Tongue (tissue), 2 donors: ENCODE measurements around the gene MATN4. TPM values are rescaled to one million over a fixed set of nuclear protein-coding genes. Genes with fewer than 3 reads are reported as not detected.

Experiments used
- DNase-seq: peaks from one replicate; pipeline ENCODE4 v3.0.0-alpha.2; 2015
- total RNA-seq: library from RNA; depleted of rRNA; stranded (reverse); fragments of >200 nt; gene quantifications from one replicate; pipeline ENCODE4 v1.2.3, GENCODE V29; 2014

The MATN4 gene
- total RNA-seq, 1 donor from 2014 or later = 1.1 TPM

DNA sequence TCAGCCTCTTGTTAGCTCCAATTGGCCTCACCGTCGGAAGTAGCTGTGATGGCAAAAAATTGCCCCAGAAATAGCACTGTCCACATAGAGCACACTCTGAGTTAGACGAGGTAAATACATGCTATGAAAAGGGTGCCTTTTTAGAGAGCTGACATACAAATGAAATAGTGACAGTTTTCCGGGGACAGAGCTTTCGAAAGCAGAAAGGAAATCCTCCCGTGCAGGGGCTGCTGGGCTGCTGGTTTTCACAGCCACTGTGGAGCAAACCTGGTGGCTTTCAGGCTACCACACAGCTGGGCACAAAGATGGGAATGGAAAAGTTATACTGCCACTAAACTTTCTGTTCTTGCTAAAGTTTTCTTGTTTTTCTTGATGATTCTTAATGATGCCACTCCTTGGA is 62.0 kb downstream of the MATN4 start:
- DNase-seq = no peak

Other genes with a start within 250 kb of the MATN4 start
- 1.1 TPM for gene KCNS1, start 207.2 kb downstream of the MATN4 start, total RNA-seq
- gene WFDC5, start 193.1 kb downstream of the MATN4 start, total RNA-seq = not detected
- gene WFDC12, start 183.8 kb downstream of the MATN4 start, total RNA-seq = not detected
- not detected for gene PI3, start 133.4 kb downstream of the MATN4 start, total RNA-seq
- gene SEMG1, start 101.3 kb downstream of the MATN4 start, total RNA-seq = not detected
- gene SEMG2, start 86.9 kb downstream of the MATN4 start, total RNA-seq = not detected
- 181 TPM for gene SLPI, start 53.7 kb downstream of the MATN4 start, total RNA-seq
- not detected for gene RBPJL, start 1.5 kb downstream of the MATN4 start, total RNA-seq
- gene SDC4, start 40.1 kb upstream of the MATN4 start, total RNA-seq = 26.9 TPM
- 20.0 TPM for gene SYS1, start 54.9 kb upstream of the MATN4 start, total RNA-seq
- gene TP53TG5, start 70.0 kb upstream of the MATN4 start, total RNA-seq = not detected
- gene DBNDD2, start 100.0 kb upstream of the MATN4 start, total RNA-seq = 23.4 TPM
- gene PIGT, start 107.8 kb upstream of the MATN4 start, total RNA-seq = 27.4 TPM
- gene WFDC2, start 161.5 kb upstream of the MATN4 start, total RNA-seq = 16.6 TPM
- gene SPINT3, start 207.3 kb upstream of the MATN4 start, total RNA-seq = not detected
- gene WFDC6, start 231.2 kb upstream of the MATN4 start, total RNA-seq = not detected
- not detected for gene EPPIN, start 239.1 kb upstream of the MATN4 start, total RNA-seq